ENCODE data around the gene TRIML1. TPM values are rescaled to one million over a fixed set of nuclear protein-coding genes. Genes with fewer than 3 reads are reported as not detected.

Gene TRIML1
- total and polyA plus RNA-seq, 11 donors = not detected

GRCh38 chr4:188171551-188171950, 32.3 kb downstream of the TRIML1 start:
- no peak for TF ChIP-seq POLR2A (IDR thresholded peaks at IDR 0.05)
- TF ChIP-seq, protein P1, sequence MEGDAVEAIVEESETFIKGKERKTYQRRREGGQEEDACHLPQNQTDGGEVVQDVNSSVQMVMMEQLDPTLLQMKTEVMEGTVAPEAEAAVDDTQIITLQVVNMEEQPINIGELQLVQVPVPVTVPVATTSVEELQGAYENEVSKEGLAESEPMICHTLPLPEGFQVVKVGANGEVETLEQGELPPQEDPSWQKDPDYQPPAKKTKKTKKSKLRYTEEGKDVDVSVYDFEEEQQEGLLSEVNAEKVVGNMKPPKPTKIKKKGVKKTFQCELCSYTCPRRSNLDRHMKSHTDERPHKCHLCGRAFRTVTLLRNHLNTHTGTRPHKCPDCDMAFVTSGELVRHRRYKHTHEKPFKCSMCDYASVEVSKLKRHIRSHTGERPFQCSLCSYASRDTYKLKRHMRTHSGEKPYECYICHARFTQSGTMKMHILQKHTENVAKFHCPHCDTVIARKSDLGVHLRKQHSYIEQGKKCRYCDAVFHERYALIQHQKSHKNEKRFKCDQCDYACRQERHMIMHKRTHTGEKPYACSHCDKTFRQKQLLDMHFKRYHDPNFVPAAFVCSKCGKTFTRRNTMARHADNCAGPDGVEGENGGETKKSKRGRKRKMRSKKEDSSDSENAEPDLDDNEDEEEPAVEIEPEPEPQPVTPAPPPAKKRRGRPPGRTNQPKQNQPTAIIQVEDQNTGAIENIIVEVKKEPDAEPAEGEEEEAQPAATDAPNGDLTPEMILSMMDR (IDR thresholded peaks at IDR 0.05) = no peak
- H3K27ac ChIP-seq = no peak overlapping the region
- DNase-seq (no peak), ATAC-seq (no peak)
- H3K36me3 ChIP-seq = no peaks in the 10 kb centered on the region
- no peaks in the 10 kb centered on the region for H3K4me1 ChIP-seq
- no peaks in the 10 kb centered on the region for H3K27me3 ChIP-seq
- intact Hi-C loops (cut with DNase I) = no loop called here
- peaks cover 0 to 9% (median 0%) of the 10 kb centered on the region in 12 donors for H3K9me3 ChIP-seq
- H3K4me3 ChIP-seq = no peak overlapping the region
- WGBS, 4 donors = 79 to 82% (median 81%) methylated on average over 2 of the region's 2 CpGs

- WGBS, 4 donors = 79 to 90% (median 87%) methylated on average over 6 of the region's 6 CpGs
- H3K4me3 ChIP-seq = no peak overlapping the region
- no peaks in the 10 kb centered on the region for H3K36me3 ChIP-seq
- H3K27me3 ChIP-seq = no peaks in the 10 kb centered on the region
- ATAC-seq = no peak
- no peaks in the 10 kb centered on the region for H3K4me1 ChIP-seq
- intact Hi-C loops (cut with DNase I) = no loop called here
- H3K27ac ChIP-seq = no peak overlapping the region
- TF ChIP-seq, protein P1 (IDR thresholded peaks at IDR 0.05) = no peak
- no peak for TF ChIP-seq POLR2A (IDR thresholded peaks at IDR 0.05)
- peaks cover 0 to 9% (median 0%) of the 10 kb centered on the region in 12 donors for H3K9me3 ChIP-seq
- DNase-seq = no peak
Measured at GRCh38 chr4:188175288-188175687, 36.0 kb downstream of the TRIML1 start.

GRCh38 chr4:188177997-188178675, 38.9 kb downstream of the TRIML1 start:
- H3K36me3 ChIP-seq = no peaks in the 10 kb centered on the region
- H3K27me3 ChIP-seq = no peaks in the 10 kb centered on the region
- WGBS, 4 donors = 82 to 98% (median 93%) methylated on average over 5 of the region's 5 CpGs

DNA sequence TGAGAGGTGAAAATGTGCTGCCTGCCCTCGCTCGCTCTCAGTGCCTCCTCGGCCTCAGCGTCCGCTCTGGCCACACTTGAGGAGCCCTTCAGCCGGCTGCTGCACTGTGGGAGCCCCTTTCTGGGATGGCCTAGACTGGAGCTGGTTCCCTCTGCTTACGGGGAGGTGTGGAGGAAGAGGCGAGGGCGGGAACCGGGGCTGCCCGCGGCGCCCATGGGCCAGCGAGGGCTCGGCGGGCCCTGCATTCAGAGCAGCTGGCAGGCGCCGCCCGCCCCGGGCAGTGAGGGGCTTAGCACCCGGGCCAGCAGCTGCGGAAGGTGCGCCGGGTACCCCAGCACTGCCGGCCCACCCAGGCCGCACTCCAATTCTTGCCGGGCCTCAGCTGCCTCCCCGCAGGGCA, 39.6 kb downstream of the TRIML1 start:
- no peak overlapping the region for H3K27ac ChIP-seq
- intact Hi-C loops (cut with DNase I) = no loop called here
- DNase-seq (no peak), ATAC-seq (no peak)
- WGBS, 4 donors = 93 to 96% (median 95%) methylated on average over 10 to 28 of the region's 28 CpGs
- no peaks in the 10 kb centered on the region for H3K36me3 ChIP-seq
- H3K4me3 ChIP-seq = no peak overlapping the region
- no peaks in the 10 kb centered on the region for H3K4me1 ChIP-seq
- TF ChIP-seq, protein P1 (IDR thresholded peaks at IDR 0.05) = no peak
- TF ChIP-seq POLR2A (IDR thresholded peaks at IDR 0.05) = no peak
- no peaks in the 10 kb centered on the region for H3K27me3 ChIP-seq
- peaks cover 0 to 2% (median 0%) of the 10 kb centered on the region in 12 donors for H3K9me3 ChIP-seq

More at GRCh38 chr4:188177997-188178675, 38.9 kb downstream of the TRIML1 start:
- Histone ChIP-seq H3K27ac (no peak overlapping the region), H3K9me3 (no peaks in the 10 kb centered on the region), H3K4me3 (no peak overlapping the region), H3K4me1 (no peaks in the 10 kb centered on the region)
- DNase-seq = no peak
- intact Hi-C loops (cut with DNase I) = no loop called here
- ATAC-seq = no peak
- no peak for TF ChIP-seq POLR2A (IDR thresholded peaks at IDR 0.05)
- TF ChIP-seq, protein P1 (IDR thresholded peaks at IDR 0.05) = no peak
